CD4-positive, alpha-beta T cell treated with Interleukin-15 for 1 hour (primary cell): ENCODE results near the gene PLCD3.
A peak's percentile ranks its signal among the peaks of the same experiment; 100 is the strongest.

Experiments used
- DNase-seq: peaks from one replicate; pipeline ENCODE4 v3.0.0-alpha.2; 2020

Gene PLCD3

GRCh38 chr17:45149037-45149668 lies 16.8 kb upstream of the PLCD3 start:
- DNase-seq = peak; percentile 74

DNA sequence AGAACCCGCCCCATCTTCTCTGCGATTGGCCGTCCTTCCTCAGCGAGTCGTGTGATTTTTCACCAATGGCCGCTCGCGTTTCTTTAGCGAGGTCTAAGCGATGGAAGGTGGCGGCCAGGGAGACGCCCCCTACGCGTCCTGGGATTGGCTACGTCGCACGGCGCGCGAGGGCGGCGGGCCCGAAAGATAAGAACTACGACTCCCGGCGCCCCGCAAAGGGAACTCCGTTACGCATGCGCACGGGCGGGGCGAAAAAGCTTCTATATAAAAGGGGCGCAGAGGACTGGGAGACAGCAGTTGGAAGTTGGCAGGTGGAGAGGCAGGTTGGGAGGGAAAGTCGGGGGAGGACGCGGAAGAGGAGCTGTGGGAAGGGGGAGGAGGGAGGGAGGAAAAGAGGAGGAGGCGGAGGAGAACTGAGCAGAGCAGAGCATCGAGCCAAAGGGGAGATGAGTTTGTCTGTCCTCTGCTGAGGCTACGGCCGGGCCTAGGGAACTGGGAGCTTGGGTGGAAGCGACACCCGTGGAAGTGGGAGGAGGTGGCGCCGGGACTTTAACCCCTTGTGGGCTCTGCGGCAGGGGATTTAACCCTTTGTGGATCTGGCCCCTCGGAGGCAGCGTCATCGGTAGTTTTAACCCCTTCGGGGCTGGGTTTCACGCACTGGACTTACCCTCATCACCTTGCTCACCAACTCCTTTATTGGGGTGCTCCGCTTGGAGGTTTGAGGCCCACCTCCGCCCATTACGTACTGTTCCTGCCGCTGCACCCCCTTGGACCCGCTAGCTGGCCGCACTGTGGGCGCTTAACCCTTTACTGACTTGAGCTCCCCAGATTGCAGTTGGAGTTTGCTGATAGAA lies 16.1 kb upstream of the PLCD3 start, which contains the start of gene HEXIM1:
Gene HEXIM1 (plus strand): TSS at position 293 of the 854 bp plus-strand sequence. CDS start 716 bp downstream, outside the sequence.
- DNase-seq = peak; percentile 100

DNA sequence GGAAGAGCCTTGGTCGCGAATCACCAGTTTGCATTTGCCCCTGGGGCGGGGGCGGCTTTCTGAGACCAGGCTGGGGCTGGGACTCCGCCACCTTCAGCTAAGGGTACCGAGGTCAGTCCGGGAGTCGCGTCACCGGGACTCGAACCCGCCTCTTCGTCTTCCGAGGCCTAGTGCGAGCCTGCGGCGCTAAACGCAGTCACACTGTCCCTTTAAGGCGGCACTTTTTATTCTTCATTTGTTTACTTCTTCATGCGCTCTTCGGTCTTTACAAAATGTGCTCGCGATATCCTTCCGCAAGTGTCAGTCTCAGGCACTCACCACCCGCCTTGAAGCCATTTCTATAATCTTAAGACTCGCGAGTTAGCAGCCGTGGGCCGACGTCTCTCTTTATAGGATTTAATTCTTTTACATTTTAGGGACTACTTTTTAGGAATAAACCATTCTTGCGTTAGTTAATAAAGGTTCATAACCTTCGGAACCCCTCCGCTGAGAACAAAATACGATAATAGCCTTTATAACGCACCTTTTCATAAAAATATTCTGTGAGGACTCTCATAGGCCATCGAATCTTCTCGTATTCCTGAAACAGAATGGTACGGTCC lies 15.4 kb upstream of the PLCD3 start:
- DNase-seq = peak; percentile 87

DNA sequence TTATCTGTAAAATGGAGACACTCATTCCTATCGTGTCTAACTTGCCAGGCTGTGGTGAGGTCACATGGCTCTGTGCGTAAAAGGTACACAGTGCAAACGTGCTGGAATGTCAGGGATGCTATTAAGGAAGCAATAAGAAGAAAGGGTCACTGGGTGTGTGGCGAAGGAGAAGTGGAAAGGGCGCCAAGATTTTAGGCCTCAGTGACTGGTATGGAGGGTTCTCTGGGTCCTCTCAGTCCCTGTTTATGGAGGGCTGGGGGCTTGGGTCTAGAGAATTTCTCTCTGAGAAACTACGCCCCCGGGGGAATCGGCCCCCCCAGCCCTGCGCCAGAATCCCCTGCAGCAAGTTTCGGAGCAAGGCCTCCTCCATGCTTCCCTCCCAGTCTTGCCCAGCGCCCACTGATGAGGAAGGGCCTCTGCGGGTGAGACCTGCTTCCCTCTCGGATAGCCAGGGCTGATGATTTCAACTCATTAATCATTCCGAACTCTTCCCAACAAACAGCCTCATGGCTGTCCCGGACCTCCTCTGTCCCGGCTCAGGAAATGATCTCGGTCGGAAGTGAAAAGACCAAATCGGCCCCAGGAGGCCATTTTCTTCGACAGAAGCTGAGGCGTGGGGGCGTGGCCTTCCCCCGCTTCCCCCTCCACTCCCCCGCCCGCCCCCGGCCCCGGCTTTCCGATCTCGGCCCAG lies 14.7 kb upstream of the PLCD3 start:
- no peak for DNase-seq

DNA sequence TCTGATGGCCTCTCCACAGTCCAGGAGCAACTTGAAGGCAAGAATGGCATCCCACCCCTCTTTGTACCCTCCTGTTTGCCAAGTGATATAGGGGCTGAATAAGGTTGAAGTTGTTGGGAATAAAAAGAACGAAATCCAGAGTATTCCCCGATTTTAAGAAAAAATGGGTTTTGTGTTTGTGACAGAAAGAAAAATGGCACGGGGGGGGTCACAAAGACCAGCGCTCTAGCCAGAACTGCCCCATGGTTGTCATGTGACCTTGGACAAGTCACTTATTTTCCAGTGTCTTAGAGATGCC lies 14.2 kb upstream of the PLCD3 start:
- DNase-seq = no peak

- no peak for DNase-seq
These were observed 13.9 kb upstream of the PLCD3 start for GRCh38 chr17:45146166-45146565.

- no peak for DNase-seq
These were observed 12.7 kb upstream of the PLCD3 start for GRCh38 chr17:45145035-45145389.

GRCh38 chr17:45144199-45145034 lies 12.1 kb upstream of the PLCD3 start:
- DNase-seq = no peak

DNA sequence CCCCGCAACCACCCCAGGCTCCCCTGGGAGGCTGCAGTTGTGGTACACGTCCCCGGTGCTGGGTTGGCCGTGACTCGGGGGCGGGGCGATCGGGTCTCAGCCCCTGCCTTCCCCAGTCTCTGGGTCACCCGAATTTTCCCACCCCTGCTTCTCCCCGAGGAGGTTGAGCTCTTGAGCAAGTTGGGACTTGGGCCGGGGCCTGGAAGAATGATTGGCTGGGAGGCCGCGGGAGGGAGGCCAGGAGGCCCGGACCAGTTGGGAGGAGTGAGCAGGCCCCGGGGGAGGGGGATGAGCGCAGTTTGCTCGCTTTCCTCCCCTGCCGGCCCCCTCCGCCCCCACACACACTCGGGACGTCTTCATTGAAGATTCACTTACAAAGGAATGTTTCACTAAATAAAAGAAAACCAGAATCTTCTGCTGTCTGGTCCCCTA lies 11.5 kb upstream of the PLCD3 start:
- DNase-seq = peak; percentile 54

DNA sequence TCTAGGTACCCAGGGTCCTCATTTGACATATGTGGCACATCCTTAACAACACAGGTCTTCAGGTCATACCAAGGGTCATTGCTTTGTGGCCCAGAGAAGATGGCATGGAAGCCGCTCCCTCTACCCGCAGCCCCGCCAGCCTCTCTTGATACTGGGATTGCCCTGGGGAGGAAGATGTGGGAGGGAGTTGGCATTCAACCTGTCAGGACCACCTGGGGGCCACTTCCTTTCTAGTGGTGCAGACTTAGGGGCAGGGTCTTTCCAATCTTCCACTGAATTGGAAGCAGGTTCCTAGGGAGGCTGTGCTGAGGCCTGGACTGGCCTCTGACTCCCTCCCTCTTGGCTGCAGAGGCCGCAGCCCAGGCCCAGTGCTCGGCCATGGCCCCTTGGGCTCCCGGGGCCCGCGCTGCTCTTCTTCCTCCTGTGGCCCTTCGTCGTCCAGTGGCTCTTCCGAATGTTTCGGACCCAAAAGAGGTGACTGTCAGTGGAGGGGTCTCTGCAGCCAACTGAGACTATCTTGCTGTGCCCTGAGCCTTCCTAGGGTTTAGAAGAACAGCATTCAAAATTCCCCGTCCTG lies 10.9 kb upstream of the PLCD3 start:
- no peak for DNase-seq

DNA sequence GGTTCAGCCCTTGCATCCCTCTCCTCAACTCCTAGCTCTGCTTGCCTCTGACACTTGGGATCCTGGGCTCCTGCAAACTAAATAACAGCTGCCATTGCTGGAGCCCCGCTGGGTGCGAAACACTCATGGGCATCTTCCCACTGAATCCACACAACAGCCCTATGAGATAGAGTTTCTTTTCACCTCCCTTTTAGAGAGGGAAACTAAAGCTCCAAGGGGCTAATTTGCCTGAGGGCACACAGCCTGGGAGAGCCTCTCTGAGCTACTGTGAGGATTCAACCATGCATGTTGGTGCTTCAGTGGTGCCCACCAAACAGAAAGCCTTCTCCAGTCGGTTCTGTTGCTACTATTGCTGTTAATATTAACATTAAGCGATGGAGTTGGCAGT lies 7.2 kb upstream of the PLCD3 start:
- DNase-seq = no peak

- no peak for DNase-seq
These were observed 6.7 kb upstream of the PLCD3 start for GRCh38 chr17:45138911-45139532.

DNA sequence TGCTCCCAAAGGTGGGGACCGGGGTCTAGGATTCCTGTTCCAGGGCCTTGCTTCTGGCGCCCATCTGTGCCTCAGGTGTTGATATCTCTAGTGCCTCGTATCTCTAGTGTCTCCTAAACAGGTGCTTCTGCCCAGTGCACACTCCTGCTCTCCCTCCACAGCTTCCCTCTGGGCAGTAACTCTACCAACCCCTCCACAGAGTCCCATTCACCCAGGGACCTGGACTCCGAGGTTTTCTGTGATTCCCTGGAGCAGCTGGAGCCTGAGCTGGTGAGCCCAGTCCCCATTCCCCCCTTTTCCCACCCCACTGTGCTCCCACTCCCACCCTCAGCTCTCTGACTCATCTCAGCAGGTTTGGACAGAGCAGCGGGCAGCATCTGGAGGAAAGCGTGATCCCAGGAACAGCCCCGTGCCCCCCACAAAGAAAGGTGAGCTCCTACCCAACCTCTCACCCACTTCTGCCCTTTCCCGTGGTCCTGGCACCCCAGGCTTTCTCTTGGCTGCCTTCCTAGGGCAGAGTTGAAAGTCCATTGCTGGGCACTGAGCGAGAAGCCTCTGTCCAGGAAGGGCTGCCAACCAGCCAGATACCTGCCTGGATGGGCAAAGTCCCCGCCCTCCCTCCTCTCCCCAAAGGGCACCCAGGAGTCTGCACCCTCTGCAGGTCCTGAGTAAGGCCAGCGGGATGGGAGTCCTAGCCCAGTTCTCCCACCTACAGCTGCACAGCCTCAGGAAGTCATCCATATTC lies 5.4 kb upstream of the PLCD3 start:
- DNase-seq = no peak

- no peak for DNase-seq
These were observed 4.7 kb upstream of the PLCD3 start for GRCh38 chr17:45136846-45137560.

GRCh38 chr17:45135978-45136791 lies 3.9 kb upstream of the PLCD3 start:
- DNase-seq = no peak

DNA sequence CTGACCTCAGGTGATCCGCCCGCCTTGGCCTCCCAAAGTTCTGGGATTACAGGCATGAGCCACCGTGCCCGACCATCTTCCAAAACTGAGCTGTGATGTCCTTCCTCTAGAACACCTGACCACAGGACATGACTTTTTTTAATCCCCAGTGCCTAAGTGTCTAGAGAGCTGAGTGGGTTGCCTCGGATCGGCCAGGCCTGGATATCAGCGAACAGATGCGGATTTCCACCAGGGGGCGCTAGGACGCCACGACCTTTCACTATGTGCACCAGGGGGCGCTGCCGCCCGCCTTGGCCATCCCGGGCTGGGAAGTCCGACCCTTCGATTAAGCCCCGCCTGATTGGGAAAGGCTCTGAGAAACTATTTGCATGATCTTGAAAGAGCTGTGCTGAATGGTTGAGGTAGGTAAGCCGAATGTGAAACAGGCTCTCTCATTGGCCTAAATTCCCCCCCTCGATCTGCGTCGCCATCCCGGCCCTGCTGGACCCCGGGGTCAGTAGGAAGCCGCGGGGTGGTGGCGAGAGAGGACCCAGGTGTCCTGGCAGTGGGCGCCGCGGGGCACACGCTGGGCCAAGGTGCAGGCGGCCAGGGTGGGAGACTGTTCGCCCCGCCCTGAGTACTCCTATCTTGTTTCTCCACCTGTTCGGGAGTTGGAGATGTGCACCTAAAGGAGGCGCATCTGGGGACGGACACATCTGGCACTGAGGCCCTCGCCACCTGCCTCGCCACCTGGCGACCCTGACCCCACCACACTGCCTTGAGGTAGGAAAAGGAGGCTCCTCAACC lies 3.1 kb upstream of the PLCD3 start, which contains the start of gene ACBD4:
Gene ACBD4 (plus strand): TSS at position 496 of the 786 bp plus-strand sequence. CDS start 458 bp downstream, outside the sequence.
- DNase-seq = peak; percentile 95

DNA sequence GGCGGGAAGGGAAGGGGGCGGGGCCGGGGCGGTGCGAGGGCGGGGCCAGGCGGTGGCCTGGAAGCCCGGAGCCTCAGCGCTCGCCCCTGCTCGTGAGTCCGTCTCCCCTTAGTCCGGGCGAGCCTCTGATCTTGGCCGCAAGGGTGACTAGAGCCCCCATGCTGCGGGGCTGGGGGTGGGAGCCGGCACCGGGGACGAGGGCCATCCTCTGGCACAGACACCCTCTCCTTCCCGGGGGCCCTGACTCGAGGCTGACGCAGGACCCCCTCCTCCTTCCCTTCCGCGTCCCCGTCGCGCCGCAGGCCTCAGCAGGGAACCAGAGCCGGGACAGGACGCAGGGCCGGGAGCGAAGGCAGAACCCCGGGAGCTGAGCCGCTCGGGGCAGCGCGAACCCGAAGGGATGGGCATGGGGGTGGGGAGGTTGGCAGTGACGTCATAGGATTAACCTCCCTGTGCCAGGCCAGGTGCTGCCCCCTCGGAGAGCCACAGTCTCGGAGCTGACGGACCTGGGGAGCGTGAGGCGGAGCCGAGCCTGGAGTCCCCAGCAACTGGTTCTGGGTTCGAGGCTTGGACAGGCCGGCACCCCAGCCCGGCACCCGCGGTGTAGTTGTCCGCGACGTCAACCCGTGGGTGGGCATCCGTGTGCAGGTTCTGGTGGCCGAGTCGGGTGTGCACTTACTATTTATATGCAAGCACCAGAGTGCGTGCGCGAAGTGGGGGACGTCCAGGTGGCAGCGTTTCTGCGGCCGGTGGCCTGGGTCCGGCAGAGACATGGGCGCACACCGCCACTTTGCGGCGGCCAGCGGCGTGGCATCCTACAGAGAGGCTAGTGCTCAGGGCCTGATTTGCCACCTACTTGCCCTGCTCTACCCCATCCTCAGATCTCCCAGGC lies 503 bp upstream of the PLCD3 start:
- DNase-seq = peak; percentile 74
